Bronchial epithelial cell (primary cell): ENCODE results near the gene DCDC2. TPM values are rescaled to one million over a fixed set of nuclear protein-coding genes. Genes with fewer than 3 reads are reported as not detected.

Experiments used
- DNase-seq: peaks from one replicate; pipeline ENCODE4 v3.0.0-alpha.2; 2010; ENCODE audit warnings: low read depth
- FAIRE-seq: peaks from 2 replicates; lab custom pipeline; 2011; peaks lifted over from hg19 to GRCh38; lab: Jason Lieb, UNC
- H3K27me3 ChIP-seq: 2 replicates; pipeline ENCODE4 v1.5.1; 2011; ENCODE audit warnings: low read length; ENCODE audit not compliant: control insufficient read depth, insufficient read depth
- H3K36me3 ChIP-seq: 2 replicates; pipeline ENCODE4 v1.5.1; 2011; ENCODE audit warnings: low read length; ENCODE audit not compliant: control insufficient read depth, insufficient read depth
- H3K4me3 ChIP-seq: 2 replicates; pipeline ENCODE4 v1.5.1; 2011; ENCODE audit warnings: mild to moderate bottlenecking, low read depth, low read length, control low read depth
- CTCF ChIP-seq: IDR thresholded peaks from 2 replicates; pipeline ENCODE4 v1.5.1; 2011; ENCODE audit warnings: mild to moderate bottlenecking, moderate library complexity, low read length, control low read depth, inconsistent platforms; ENCODE audit not compliant: insufficient read depth, severe bottlenecking
- total RNA-seq: library from RNA; depleted of rRNA; stranded (reverse); fragments of >200 nt; gene quantifications from 2 replicates; pipeline ENCODE4 v1.2.1, GENCODE V29; 2014

Gene DCDC2
- total RNA-seq, 1 donor from 2014 or later, result under 0.01 TPM

GRCh38 chr6:24284006-24284405 lies 73.9 kb downstream of the DCDC2 start:
- FAIRE-seq (no peak), DNase-seq (no peak)
- TF ChIP-seq CTCF, result no peak
- Histone ChIP-seq H3K27me3 (no peaks in the 10 kb centered on the region), H3K4me3 (no peak overlapping the region), H3K36me3 (no peaks in the 10 kb centered on the region)

GRCh38 chr6:24283043-24283985 lies 74.5 kb downstream of the DCDC2 start:
- peak; percentile 69 for TF ChIP-seq CTCF
- no peak for FAIRE-seq
- H3K4me3 ChIP-seq, result no peak overlapping the region
- DNase-seq, result peak; percentile 69
- no peaks in the 10 kb centered on the region for H3K27me3 ChIP-seq
- no peaks in the 10 kb centered on the region for H3K36me3 ChIP-seq

- peak; percentile 11 for DNase-seq
- Histone ChIP-seq H3K27me3 (no peaks in the 10 kb centered on the region), H3K36me3 (no peaks in the 10 kb centered on the region), H3K4me3 (no peak overlapping the region)
- no peak for FAIRE-seq
- peak; percentile 37 for TF ChIP-seq CTCF
Observed at GRCh38 chr6:24274441-24275083, 83.3 kb downstream of the DCDC2 start.

- FAIRE-seq, result no peak
- H3K4me3 ChIP-seq, result no peak overlapping the region
- no peak for TF ChIP-seq CTCF
- peak; percentile 65 for DNase-seq
- no peaks in the 10 kb centered on the region for H3K36me3 ChIP-seq
- no peaks in the 10 kb centered on the region for H3K27me3 ChIP-seq
Observed at GRCh38 chr6:24273096-24273870, 84.6 kb downstream of the DCDC2 start.

GRCh38 chr6:24272553-24272952 lies 85.3 kb downstream of the DCDC2 start:
- no peak for DNase-seq
- no peak for FAIRE-seq
- no peak for TF ChIP-seq CTCF
- Histone ChIP-seq H3K4me3 (no peak overlapping the region), H3K36me3 (no peaks in the 10 kb centered on the region), H3K27me3 (no peaks in the 10 kb centered on the region)
